Endometrial microvascular endothelial cells (primary cell): Measurements from ENCODE around the gene SRP68. TPM values are rescaled to one million over a fixed set of nuclear protein-coding genes. Genes with fewer than 3 reads are reported as not detected.

Experiments
- total RNA-seq: library from RNA; depleted of rRNA; stranded (reverse); fragments of >200 nt; gene quantifications from one replicate; pipeline ENCODE4 v1.2.3, GENCODE V29; 2015; ENCODE audit errors: inconsistent ontology term

The SRP68 gene
- total RNA-seq, 1 donor from 2014 or later: 42.7 TPM

Other genes with a start within 250 kb of the SRP68 start
- 0.09 TPM for gene UNC13D, start 228.1 kb downstream of the SRP68 start, total RNA-seq
- gene WBP2, start 217.2 kb downstream of the SRP68 start, total RNA-seq: 50.3 TPM
- 53.3 TPM for gene TRIM47, start 193.9 kb downstream of the SRP68 start, total RNA-seq
- gene TRIM65, start 175.6 kb downstream of the SRP68 start, total RNA-seq: 26.3 TPM
- 44.7 TPM for gene MRPL38, start 167.6 kb downstream of the SRP68 start, total RNA-seq
- gene FBF1, start 131.5 kb downstream of the SRP68 start, total RNA-seq: 6.8 TPM
- 41.9 TPM for gene ACOX1, start 93.4 kb downstream of the SRP68 start, total RNA-seq
- gene TEN1, start 93.3 kb downstream of the SRP68 start, total RNA-seq: 17.7 TPM
- gene CDK3, start 71.7 kb downstream of the SRP68 start, total RNA-seq: 1.3 TPM
- gene EVPL, start 45.2 kb downstream of the SRP68 start, total RNA-seq: not detected
- gene GALR2, start 2.3 kb upstream of the SRP68 start, total RNA-seq: not detected
- gene ZACN, start 6.7 kb upstream of the SRP68 start, total RNA-seq: not detected
- gene EXOC7, start 31.3 kb upstream of the SRP68 start, total RNA-seq: 70.9 TPM
- gene FOXJ1, start 68.7 kb upstream of the SRP68 start, total RNA-seq: not detected
- gene RNF157, start 168.0 kb upstream of the SRP68 start, total RNA-seq: not detected
- gene UBALD2, start 192.8 kb upstream of the SRP68 start, total RNA-seq: 7.1 TPM
- 2.1 TPM for gene QRICH2, start 235.8 kb upstream of the SRP68 start, total RNA-seq